HL-60 (cell line): ENCODE results near the gene ZNF512B.

Source experiments
- DNase-seq, 2 experiments: peaks; one replicate each; pipeline ENCODE4 v3.0.0-alpha.2; 2010 to 2020; ENCODE audit warnings: low read depth in 1 of 2, low spot score in 1 of 2
- H3K27ac ChIP-seq: fragments of 250-450 bp; sonication (Bioruptor Pico); replicated peaks from 2 replicates; pipeline ENCODE4 v1.5.1; 2020; ENCODE audit warnings: mild to moderate bottlenecking, moderate library complexity
- H3K27me3 ChIP-seq: fragments of 250-450 bp; sonication (Bioruptor Pico); 2 replicates; pipeline ENCODE4 v1.5.1; 2021; ENCODE audit warnings: mild to moderate bottlenecking, moderate library complexity; ENCODE audit not compliant: insufficient read depth, poor library complexity, severe bottlenecking
- H3K4me3 ChIP-seq: replicated peaks from 2 replicates; pipeline ENCODE4 v1.5.1; 2011; ENCODE audit warnings: mild to moderate bottlenecking, control low read depth, low read length; ENCODE audit not compliant: insufficient read depth
- GABPA ChIP-seq: IDR thresholded peaks from 2 replicates; pipeline ENCODE4 v1.6.1; 2012; ENCODE audit warnings: low read depth
- POLR2AphosphoS5 ChIP-seq: IDR thresholded peaks from 2 replicates; pipeline ENCODE4 v1.6.1; 2012; ENCODE audit warnings: low read depth
- SPI1 ChIP-seq: IDR thresholded peaks from 2 replicates; pipeline ENCODE4 v1.6.1; 2012; ENCODE audit warnings: low read depth, mild to moderate bottlenecking, borderline replicate concordance
- TF ChIP-seq, protein P1 (sequence below): IDR thresholded peaks from one replicate; pipeline ENCODE4 v1.5.1; 2011; ENCODE audit warnings: low read length, control low read depth, inconsistent platforms; ENCODE audit not compliant: insufficient read depth
- TF ChIP-seq, protein P2 (sequence below): IDR thresholded peaks from 2 replicates; pipeline ENCODE4 v1.6.1; 2012; ENCODE audit warnings: low read depth; ENCODE audit not compliant: insufficient replicate concordance

Gene ZNF512B

DNA sequence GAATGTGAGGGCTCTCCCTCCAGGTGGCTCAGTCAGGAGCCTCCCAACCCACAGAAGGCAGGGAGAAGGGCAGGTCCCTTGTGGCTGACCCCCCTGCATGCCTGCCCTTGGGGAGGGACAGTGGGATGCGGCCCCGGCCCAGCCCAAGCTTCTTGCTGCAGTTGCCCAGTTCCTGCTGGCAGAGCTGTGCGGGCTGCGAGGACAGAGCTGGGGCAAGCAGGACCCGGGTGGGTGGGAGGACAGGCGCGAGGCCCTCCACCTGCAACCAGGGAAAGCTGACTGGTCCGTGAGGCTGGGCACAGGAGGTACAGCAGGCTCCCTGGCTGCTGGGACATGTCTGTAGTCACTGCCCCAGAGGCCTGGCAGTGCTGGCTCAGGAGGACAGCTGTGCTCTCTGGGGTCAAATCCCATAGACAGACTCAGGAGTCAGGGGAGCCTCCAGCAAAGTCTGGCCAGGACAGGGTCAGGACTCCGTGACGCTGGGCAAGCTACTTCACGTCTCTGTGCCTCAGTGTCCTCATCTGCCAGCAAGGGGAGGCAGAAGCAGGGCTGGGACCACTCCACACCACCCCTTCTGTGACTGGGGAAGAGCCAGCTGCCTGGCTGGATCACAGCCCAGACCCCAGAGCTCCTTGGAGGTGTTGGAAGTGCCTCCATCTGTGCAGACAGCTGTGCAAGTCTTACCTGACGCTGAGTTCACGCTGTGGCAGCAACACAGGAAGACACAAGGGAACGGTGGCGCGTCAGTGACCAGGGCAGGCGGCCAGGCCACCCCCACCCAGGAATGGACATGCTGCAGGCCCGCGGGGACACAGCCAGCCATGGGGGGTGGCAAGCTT lies 26.5 kb downstream of the ZNF512B start:
- Histone ChIP-seq H3K27me3 (no peaks in the 10 kb centered on the region), H3K4me3 (no peak overlapping the region), H3K27ac (peak overlapping the region; percentile 44)
- no peak for DNase-seq
- TF ChIP-seq GABPA: no peak
- TF ChIP-seq, protein P1, sequence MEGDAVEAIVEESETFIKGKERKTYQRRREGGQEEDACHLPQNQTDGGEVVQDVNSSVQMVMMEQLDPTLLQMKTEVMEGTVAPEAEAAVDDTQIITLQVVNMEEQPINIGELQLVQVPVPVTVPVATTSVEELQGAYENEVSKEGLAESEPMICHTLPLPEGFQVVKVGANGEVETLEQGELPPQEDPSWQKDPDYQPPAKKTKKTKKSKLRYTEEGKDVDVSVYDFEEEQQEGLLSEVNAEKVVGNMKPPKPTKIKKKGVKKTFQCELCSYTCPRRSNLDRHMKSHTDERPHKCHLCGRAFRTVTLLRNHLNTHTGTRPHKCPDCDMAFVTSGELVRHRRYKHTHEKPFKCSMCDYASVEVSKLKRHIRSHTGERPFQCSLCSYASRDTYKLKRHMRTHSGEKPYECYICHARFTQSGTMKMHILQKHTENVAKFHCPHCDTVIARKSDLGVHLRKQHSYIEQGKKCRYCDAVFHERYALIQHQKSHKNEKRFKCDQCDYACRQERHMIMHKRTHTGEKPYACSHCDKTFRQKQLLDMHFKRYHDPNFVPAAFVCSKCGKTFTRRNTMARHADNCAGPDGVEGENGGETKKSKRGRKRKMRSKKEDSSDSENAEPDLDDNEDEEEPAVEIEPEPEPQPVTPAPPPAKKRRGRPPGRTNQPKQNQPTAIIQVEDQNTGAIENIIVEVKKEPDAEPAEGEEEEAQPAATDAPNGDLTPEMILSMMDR: no peak
- no peak for TF ChIP-seq SPI1
- TF ChIP-seq, protein P2, sequence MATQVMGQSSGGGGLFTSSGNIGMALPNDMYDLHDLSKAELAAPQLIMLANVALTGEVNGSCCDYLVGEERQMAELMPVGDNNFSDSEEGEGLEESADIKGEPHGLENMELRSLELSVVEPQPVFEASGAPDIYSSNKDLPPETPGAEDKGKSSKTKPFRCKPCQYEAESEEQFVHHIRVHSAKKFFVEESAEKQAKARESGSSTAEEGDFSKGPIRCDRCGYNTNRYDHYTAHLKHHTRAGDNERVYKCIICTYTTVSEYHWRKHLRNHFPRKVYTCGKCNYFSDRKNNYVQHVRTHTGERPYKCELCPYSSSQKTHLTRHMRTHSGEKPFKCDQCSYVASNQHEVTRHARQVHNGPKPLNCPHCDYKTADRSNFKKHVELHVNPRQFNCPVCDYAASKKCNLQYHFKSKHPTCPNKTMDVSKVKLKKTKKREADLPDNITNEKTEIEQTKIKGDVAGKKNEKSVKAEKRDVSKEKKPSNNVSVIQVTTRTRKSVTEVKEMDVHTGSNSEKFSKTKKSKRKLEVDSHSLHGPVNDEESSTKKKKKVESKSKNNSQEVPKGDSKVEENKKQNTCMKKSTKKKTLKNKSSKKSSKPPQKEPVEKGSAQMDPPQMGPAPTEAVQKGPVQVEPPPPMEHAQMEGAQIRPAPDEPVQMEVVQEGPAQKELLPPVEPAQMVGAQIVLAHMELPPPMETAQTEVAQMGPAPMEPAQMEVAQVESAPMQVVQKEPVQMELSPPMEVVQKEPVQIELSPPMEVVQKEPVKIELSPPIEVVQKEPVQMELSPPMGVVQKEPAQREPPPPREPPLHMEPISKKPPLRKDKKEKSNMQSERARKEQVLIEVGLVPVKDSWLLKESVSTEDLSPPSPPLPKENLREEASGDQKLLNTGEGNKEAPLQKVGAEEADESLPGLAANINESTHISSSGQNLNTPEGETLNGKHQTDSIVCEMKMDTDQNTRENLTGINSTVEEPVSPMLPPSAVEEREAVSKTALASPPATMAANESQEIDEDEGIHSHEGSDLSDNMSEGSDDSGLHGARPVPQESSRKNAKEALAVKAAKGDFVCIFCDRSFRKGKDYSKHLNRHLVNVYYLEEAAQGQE: no peak
- TF ChIP-seq POLR2AphosphoS5: no peak; the same call in 1 of the 2 replicates

DNA sequence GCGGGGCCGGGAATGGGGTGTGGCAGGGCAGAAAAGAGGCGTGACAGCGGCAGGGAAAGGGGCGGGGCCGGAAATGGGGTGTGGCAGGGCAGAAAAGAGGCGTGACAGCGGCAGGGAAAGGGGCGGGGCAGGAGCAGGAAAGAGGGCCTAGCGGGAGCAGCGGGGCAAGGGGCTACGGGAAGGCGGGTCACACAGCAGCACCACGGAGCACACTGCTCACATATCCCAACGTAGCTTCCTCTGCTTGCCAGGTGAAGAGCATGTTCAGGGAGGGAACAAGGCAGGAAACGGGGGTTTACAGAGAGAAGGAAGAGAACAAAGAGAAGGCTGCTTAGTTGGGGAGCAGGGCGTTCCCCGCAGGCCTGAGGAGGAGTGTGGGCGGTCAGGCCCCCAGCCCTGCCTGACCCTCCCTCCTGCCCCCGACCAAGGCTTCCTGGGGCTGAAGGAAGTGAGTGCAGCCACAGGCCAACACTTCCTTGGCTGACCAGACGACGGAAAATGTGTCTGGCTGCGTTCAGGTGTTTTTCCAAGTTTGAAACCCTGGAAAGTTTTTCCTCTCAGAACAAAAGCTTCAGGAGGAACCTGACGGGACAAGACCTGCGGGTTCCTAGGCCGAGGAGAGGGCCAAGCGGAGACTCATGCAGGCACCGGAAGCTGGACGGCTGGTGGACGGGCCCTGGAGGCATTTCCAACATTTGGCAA lies 27.3 kb downstream of the ZNF512B start:
- DNase-seq: peak; percentile 52 to 79
- Histone ChIP-seq H3K27ac (peak overlapping the region; percentile 44), H3K4me3 (no peak overlapping the region), H3K27me3 (no peaks in the 10 kb centered on the region)
- no peak for TF ChIP-seq GABPA
- no peak for TF ChIP-seq SPI1
- TF ChIP-seq, protein P1: no peak
- TF ChIP-seq POLR2AphosphoS5: peak; percentile 3; the same call in 1 of the 2 replicates
- TF ChIP-seq, protein P2: no peak

DNA sequence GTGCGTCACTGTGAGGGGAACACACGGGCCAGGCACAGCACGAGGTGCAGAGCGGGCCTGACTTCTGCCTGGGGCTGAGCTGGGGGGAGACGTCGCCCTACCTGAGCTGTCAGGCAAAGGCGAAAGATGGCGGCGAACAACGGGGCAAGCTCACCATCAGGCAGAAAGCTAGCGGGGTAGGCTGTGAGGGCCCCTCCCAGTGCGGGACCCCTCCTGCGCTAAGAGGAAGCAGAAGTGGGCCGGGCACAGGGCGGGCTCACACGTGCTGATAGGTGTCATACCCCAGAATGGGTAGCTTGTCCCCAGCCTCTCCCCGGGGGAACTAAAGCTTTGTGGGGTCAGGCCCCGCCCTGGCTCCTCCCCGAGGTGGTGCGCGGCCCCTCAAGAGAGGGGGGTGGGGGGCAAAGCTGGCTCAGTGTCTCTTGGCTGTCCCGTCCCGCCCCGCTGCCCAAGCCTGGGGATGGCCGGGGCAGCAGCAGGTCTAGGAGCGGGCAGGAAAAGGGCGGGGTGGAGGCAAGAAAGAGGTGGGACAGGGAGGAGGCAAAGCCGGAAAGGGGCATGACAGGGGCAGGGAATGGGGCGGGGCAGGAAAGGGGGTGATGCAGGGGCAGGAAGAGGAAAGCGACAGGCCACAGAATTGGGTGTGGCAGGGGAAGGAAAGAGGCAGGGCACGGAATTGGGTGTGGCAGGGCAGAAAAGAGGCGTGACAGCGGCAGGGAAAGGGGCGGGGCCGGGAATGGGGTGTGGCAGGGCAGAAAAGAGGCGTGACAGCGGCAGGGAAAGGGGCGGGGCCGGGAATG lies 28.2 kb downstream of the ZNF512B start:
- TF ChIP-seq SPI1 (peak; percentile 3; the same call in 1 of the 2 replicates), POLR2AphosphoS5 (peak; percentile 68), GABPA (peak; percentile 60)
- TF ChIP-seq, protein P1: no peak
- DNase-seq: peak; percentile 92 to 98
- Histone ChIP-seq H3K27me3 (no peaks in the 10 kb centered on the region), H3K4me3 (no peak overlapping the region), H3K27ac (peak overlapping the region; percentile 58)
